K562 (cell line): ENCODE data around the gene SFSWAP. TPM values are rescaled to one million over a fixed set of nuclear protein-coding genes. Genes with fewer than 3 reads are reported as not detected.

ENCODE experiments used
- CLOCK ChIP-seq: fragments of 250-450 bp; sonication (Bioruptor Pico); IDR thresholded peaks from 2 replicates; pipeline ENCODE4 v1.4.0; 2020; ENCODE audit warnings: mild to moderate bottlenecking, moderate library complexity, borderline replicate concordance
- ETV1 ChIP-seq: fragments of 450-650 bp; conservative IDR thresholded peaks from 2 replicates; pipeline ENCODE4 v1.6.1; 2016; ENCODE audit warnings: missing genetic modification characterization, control low read depth, low read depth, missing compliant biosample characterization
- KDM5B ChIP-seq: fragments of 200-600 bp; sonication (generic); IDR thresholded peaks from 2 replicates; pipeline ENCODE4 v1.6.1; 2012; ENCODE audit warnings: low read depth, mild to moderate bottlenecking, moderate library complexity, low read length, control low read depth, inconsistent platforms; ENCODE audit not compliant: insufficient replicate concordance
- NR2C2 ChIP-seq, 2 experiments: fragments of 200-800 bp in 1 of 2; sonication (Bioruptor generic) in 1 of 2; sonication (generic) in 1 of 2; formaldehyde crosslinking in 1 of 2; IDR thresholded peaks; 2 replicates each; pipeline versions ENCODE4 v1.6.1 to v1.8.0; 2016 to 2022; ENCODE audit warnings: mild to moderate bottlenecking in 1 of 2, missing compliant biosample characterization in 1 of 2, missing genetic modification characterization in 1 of 2, missing genetic modification reagents in 1 of 2
- ZBTB11 ChIP-seq, 3 experiments: fragments of 200-800 bp in 1 of 3; fragments of 250-450 bp in 1 of 3; fragments of 450-650 bp in 1 of 3; sonication (Bioruptor Pico) in 1 of 3; sonication (Bioruptor generic) in 1 of 3; formaldehyde crosslinking in 1 of 3; IDR thresholded peaks; 2 replicates each; pipeline versions ENCODE4 v1.6.1 to v1.8.0; 2016 to 2022; ENCODE audit warnings: mild to moderate bottlenecking in 2 of 3, missing genetic modification characterization in 2 of 3, missing compliant biosample characterization in 1 of 3, moderate library complexity in 1 of 3
- ZBTB7A ChIP-seq: IDR thresholded peaks from 2 replicates; pipeline ENCODE4 v1.6.1; 2011; ENCODE audit warnings: low read depth, mild to moderate bottlenecking, low read length, moderate library complexity, borderline replicate concordance; ENCODE audit not compliant: control insufficient read depth
- ZNF76 ChIP-seq: fragments of 250-450 bp; sonication (Bioruptor Pico); IDR thresholded peaks from 2 replicates; pipeline ENCODE4 v1.4.0; 2020; ENCODE audit warnings: mild to moderate bottlenecking, moderate library complexity, borderline replicate concordance
- polyA plus RNA-seq, 8 experiments: library from polyadenylated mRNA; depleted of rRNA in 4 of 8; stranded (reverse) in 5 of 8; unstranded in 3 of 8; fragments of >200 nt; fragmentation: Nextera tagmentation in 2 of 8; fragmentation: Illumina TruSeq in 1 of 8; extraction: Ambion mirVana in 2 of 8; extraction: Trizol in 1 of 8; gene quantifications; 2 replicates each; pipeline versions ENCODE4 v1.2.1 to v1.2.3, GENCODE V29; 2011 to 2014; ENCODE audit warnings: inconsistent platforms in 1 of 8, missing spikeins in 1 of 8
- total RNA-seq, 7 experiments: library from RNA; depleted of rRNA in 6 of 7; stranded (reverse); fragments of >200 nt in 6 of 7; fragmentation: Illumina TruSeq in 2 of 7; extraction: Trizol in 2 of 7; gene quantifications; 2 replicates each; pipeline versions ENCODE4 v1.2.1 to v1.2.3, GENCODE V29; 2011 to 2021; ENCODE audit warnings: low replicate concordance in 1 of 7
- TF ChIP-seq, protein P1 (sequence below): fragments of 200-600 bp; sonication (generic); IDR thresholded peaks from one replicate; pipeline ENCODE4 v1.6.1; 2012; ENCODE audit warnings: mild to moderate bottlenecking, low read depth, low read length, inconsistent platforms

SFSWAP gene
- total and polyA plus RNA-seq, 9 of the 15 experiments (the other 6 are each of a cell fraction or from before 2014, with no cell fraction given): 2.4 to 60.4 (median 32.6) TPM

DNA sequence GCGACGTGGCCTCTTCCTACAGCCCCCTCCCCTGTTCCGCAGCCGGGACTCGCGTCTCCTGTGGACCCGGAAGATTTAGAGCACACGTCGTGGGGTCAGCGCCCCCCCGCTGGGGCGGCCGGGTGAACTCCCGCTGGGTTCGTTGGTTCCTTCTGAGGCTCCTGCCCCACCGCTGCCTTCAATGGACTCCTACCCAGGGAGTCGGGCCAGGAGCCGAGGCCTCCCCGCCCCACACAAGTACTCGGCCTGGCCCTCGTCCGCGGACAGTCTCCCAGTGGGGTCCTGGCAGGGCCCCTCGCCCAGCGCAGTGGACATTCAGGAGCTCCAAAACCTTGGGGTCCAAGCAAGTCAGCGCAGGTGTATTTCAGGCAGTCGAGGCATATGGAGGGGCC, 118.5 kb downstream of the SFSWAP start (continued):
- TF ChIP-seq, protein P1, sequence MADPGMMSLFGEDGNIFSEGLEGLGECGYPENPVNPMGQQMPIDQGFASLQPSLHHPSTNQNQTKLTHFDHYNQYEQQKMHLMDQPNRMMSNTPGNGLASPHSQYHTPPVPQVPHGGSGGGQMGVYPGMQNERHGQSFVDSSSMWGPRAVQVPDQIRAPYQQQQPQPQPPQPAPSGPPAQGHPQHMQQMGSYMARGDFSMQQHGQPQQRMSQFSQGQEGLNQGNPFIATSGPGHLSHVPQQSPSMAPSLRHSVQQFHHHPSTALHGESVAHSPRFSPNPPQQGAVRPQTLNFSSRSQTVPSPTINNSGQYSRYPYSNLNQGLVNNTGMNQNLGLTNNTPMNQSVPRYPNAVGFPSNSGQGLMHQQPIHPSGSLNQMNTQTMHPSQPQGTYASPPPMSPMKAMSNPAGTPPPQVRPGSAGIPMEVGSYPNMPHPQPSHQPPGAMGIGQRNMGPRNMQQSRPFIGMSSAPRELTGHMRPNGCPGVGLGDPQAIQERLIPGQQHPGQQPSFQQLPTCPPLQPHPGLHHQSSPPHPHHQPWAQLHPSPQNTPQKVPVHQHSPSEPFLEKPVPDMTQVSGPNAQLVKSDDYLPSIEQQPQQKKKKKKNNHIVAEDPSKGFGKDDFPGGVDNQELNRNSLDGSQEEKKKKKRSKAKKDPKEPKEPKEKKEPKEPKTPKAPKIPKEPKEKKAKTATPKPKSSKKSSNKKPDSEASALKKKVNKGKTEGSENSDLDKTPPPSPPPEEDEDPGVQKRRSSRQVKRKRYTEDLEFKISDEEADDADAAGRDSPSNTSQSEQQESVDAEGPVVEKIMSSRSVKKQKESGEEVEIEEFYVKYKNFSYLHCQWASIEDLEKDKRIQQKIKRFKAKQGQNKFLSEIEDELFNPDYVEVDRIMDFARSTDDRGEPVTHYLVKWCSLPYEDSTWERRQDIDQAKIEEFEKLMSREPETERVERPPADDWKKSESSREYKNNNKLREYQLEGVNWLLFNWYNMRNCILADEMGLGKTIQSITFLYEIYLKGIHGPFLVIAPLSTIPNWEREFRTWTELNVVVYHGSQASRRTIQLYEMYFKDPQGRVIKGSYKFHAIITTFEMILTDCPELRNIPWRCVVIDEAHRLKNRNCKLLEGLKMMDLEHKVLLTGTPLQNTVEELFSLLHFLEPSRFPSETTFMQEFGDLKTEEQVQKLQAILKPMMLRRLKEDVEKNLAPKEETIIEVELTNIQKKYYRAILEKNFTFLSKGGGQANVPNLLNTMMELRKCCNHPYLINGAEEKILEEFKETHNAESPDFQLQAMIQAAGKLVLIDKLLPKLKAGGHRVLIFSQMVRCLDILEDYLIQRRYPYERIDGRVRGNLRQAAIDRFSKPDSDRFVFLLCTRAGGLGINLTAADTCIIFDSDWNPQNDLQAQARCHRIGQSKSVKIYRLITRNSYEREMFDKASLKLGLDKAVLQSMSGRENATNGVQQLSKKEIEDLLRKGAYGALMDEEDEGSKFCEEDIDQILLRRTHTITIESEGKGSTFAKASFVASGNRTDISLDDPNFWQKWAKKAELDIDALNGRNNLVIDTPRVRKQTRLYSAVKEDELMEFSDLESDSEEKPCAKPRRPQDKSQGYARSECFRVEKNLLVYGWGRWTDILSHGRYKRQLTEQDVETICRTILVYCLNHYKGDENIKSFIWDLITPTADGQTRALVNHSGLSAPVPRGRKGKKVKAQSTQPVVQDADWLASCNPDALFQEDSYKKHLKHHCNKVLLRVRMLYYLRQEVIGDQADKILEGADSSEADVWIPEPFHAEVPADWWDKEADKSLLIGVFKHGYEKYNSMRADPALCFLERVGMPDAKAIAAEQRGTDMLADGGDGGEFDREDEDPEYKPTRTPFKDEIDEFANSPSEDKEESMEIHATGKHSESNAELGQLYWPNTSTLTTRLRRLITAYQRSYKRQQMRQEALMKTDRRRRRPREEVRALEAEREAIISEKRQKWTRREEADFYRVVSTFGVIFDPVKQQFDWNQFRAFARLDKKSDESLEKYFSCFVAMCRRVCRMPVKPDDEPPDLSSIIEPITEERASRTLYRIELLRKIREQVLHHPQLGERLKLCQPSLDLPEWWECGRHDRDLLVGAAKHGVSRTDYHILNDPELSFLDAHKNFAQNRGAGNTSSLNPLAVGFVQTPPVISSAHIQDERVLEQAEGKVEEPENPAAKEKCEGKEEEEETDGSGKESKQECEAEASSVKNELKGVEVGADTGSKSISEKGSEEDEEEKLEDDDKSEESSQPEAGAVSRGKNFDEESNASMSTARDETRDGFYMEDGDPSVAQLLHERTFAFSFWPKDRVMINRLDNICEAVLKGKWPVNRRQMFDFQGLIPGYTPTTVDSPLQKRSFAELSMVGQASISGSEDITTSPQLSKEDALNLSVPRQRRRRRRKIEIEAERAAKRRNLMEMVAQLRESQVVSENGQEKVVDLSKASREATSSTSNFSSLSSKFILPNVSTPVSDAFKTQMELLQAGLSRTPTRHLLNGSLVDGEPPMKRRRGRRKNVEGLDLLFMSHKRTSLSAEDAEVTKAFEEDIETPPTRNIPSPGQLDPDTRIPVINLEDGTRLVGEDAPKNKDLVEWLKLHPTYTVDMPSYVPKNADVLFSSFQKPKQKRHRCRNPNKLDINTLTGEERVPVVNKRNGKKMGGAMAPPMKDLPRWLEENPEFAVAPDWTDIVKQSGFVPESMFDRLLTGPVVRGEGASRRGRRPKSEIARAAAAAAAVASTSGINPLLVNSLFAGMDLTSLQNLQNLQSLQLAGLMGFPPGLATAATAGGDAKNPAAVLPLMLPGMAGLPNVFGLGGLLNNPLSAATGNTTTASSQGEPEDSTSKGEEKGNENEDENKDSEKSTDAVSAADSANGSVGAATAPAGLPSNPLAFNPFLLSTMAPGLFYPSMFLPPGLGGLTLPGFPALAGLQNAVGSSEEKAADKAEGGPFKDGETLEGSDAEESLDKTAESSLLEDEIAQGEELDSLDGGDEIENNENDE: no peak
- TF ChIP-seq ZBTB7A (peak; percentile 61; the same call in 1 of the 2 replicates), KDM5B (peak; percentile 3), ZBTB11 (CRISPR knock-in tag; IDR thresholded peaks at IDR 0.05) (0 out of 6 replicates have a peak, but pooled peaks of 1 of the 3 experiments have one; percentile 32), ZNF76 (CRISPR knock-in tag) (no peak), NR2C2 (CRISPR knock-in tag; IDR thresholded peaks at IDR 0.05) (no peak), NR2C2 (tag; IDR thresholded peaks at IDR 0.05) (peak; percentile 73), CLOCK (no peak), ETV1 (tag) (no peak)
